Measurements from ENCODE around the gene TBX19.

The TBX19 gene

GRCh38 chr1:168257397-168257796 is 23.3 kb upstream of the TBX19 start:
- H3K27me3 ChIP-seq (ENCODE audit: control insufficient read depth, insufficient read depth, low read length), result no peaks in the 10 kb centered on the region
- H3K9me3 ChIP-seq (replicated peaks; ENCODE audit: low read length), result peaks cover 3% of the 10 kb centered on the region

GRCh38 chr1:168259567-168259966 is 21.1 kb upstream of the TBX19 start:
- H3K9ac ChIP-seq (ENCODE audit: low read depth, low read length), result no peak overlapping the region
- peaks cover 4% of the 10 kb centered on the region for H3K36me3 ChIP-seq (ENCODE audit: insufficient read depth, low read length)
- no peaks in the 10 kb centered on the region for H3K27me3 ChIP-seq (ENCODE audit: control insufficient read depth, insufficient read depth, low read length)
- H3K9me3 ChIP-seq (replicated peaks; ENCODE audit: low read length), result peaks cover 3% of the 10 kb centered on the region
- H3K4me1 ChIP-seq (ENCODE audit: control insufficient read depth, insufficient read depth, low read length), result peaks cover 16% of the 10 kb centered on the region
- H3K4me2 ChIP-seq (ENCODE audit: low read length), result no peak overlapping the region
- no peak overlapping the region for H3K4me3 ChIP-seq (ENCODE audit: low read length)

More at GRCh38 chr1:168257397-168257796, 23.3 kb upstream of the TBX19 start:
- Histone ChIP-seq H3K9ac (ENCODE audit: low read depth, low read length) (no peak overlapping the region), H3K4me2 (ENCODE audit: low read length) (no peak overlapping the region), H3K4me3 (ENCODE audit: low read length) (no peak overlapping the region), H3K4me1 (ENCODE audit: control insufficient read depth, insufficient read depth, low read length) (peaks cover 16% of the 10 kb centered on the region), H3K36me3 (ENCODE audit: insufficient read depth, low read length) (peaks cover 4% of the 10 kb centered on the region)

- Histone ChIP-seq H3K4me3 (ENCODE audit: low read length) (no peak overlapping the region), H3K9ac (ENCODE audit: low read depth, low read length) (no peak overlapping the region), H3K9me3 (replicated peaks; ENCODE audit: low read length) (peaks cover 3% of the 10 kb centered on the region), H3K4me1 (ENCODE audit: control insufficient read depth, insufficient read depth, low read length) (peaks cover 16% of the 10 kb centered on the region), H3K4me2 (ENCODE audit: low read length) (no peak overlapping the region), H3K36me3 (ENCODE audit: insufficient read depth, low read length) (peaks cover 4% of the 10 kb centered on the region), H3K27me3 (ENCODE audit: control insufficient read depth, insufficient read depth, low read length) (no peaks in the 10 kb centered on the region)
These were observed 20.3 kb upstream of the TBX19 start for GRCh38 chr1:168260393-168260792.

GRCh38 chr1:168261390-168261789 is 19.3 kb upstream of the TBX19 start:
- no peak overlapping the region for H3K9ac ChIP-seq (ENCODE audit: low read depth, low read length)
- H3K36me3 ChIP-seq (ENCODE audit: insufficient read depth, low read length), result no peaks in the 10 kb centered on the region

GRCh38 chr1:168263130-168263529 is 17.5 kb upstream of the TBX19 start:
- no peak overlapping the region for H3K9ac ChIP-seq (ENCODE audit: low read depth, low read length)
- H3K4me2 ChIP-seq (ENCODE audit: low read length), result no peak overlapping the region
- H3K4me3 ChIP-seq (ENCODE audit: low read length), result no peak overlapping the region
- no peaks in the 10 kb centered on the region for H3K27me3 ChIP-seq (ENCODE audit: control insufficient read depth, insufficient read depth, low read length)
- H3K4me1 ChIP-seq (ENCODE audit: control insufficient read depth, insufficient read depth, low read length), result peaks cover 16% of the 10 kb centered on the region
- no peaks in the 10 kb centered on the region for H3K36me3 ChIP-seq (ENCODE audit: insufficient read depth, low read length)
- no peaks in the 10 kb centered on the region for H3K9me3 ChIP-seq (replicated peaks; ENCODE audit: low read length)

More at GRCh38 chr1:168261390-168261789, 19.3 kb upstream of the TBX19 start:
- H3K9me3 ChIP-seq (replicated peaks; ENCODE audit: low read length), result no peaks in the 10 kb centered on the region
- no peaks in the 10 kb centered on the region for H3K27me3 ChIP-seq (ENCODE audit: control insufficient read depth, insufficient read depth, low read length)
- peak overlapping the region; percentile 5 for H3K4me3 ChIP-seq (ENCODE audit: low read length)
- H3K4me2 ChIP-seq (ENCODE audit: low read length), result peak overlapping the region; percentile 25
- H3K4me1 ChIP-seq (ENCODE audit: control insufficient read depth, insufficient read depth, low read length), result peaks cover 16% of the 10 kb centered on the region

GRCh38 chr1:168264296-168264695 is 16.4 kb upstream of the TBX19 start:
- H3K4me3 ChIP-seq (ENCODE audit: low read length), result no peak overlapping the region
- H3K4me1 ChIP-seq (ENCODE audit: control insufficient read depth, insufficient read depth, low read length), result peaks cover 16% of the 10 kb centered on the region
- no peaks in the 10 kb centered on the region for H3K27me3 ChIP-seq (ENCODE audit: control insufficient read depth, insufficient read depth, low read length)
- H3K9ac ChIP-seq (ENCODE audit: low read depth, low read length), result no peak overlapping the region
- no peaks in the 10 kb centered on the region for H3K9me3 ChIP-seq (replicated peaks; ENCODE audit: low read length)
- H3K4me2 ChIP-seq (ENCODE audit: low read length), result no peak overlapping the region
- no peaks in the 10 kb centered on the region for H3K36me3 ChIP-seq (ENCODE audit: insufficient read depth, low read length)

- no peaks in the 10 kb centered on the region for H3K9me3 ChIP-seq (replicated peaks; ENCODE audit: low read length)
- no peaks in the 10 kb centered on the region for H3K36me3 ChIP-seq (ENCODE audit: insufficient read depth, low read length)
- H3K9ac ChIP-seq (ENCODE audit: low read depth, low read length), result no peak overlapping the region
- H3K4me3 ChIP-seq (ENCODE audit: low read length), result no peak overlapping the region
- H3K4me1 ChIP-seq (ENCODE audit: control insufficient read depth, insufficient read depth, low read length), result peaks cover 16% of the 10 kb centered on the region
- no peaks in the 10 kb centered on the region for H3K27me3 ChIP-seq (ENCODE audit: control insufficient read depth, insufficient read depth, low read length)
- H3K4me2 ChIP-seq (ENCODE audit: low read length), result no peak overlapping the region
These were observed 15.1 kb upstream of the TBX19 start for GRCh38 chr1:168265596-168265995.

GRCh38 chr1:168266644-168267186 is 14.0 kb upstream of the TBX19 start:
- Histone ChIP-seq H3K9ac (ENCODE audit: low read depth, low read length) (no peak overlapping the region), H3K36me3 (ENCODE audit: insufficient read depth, low read length) (no peaks in the 10 kb centered on the region), H3K4me1 (ENCODE audit: control insufficient read depth, insufficient read depth, low read length) (peaks cover 6% of the 10 kb centered on the region), H3K4me3 (ENCODE audit: low read length) (no peak overlapping the region), H3K4me2 (ENCODE audit: low read length) (no peak overlapping the region), H3K9me3 (replicated peaks; ENCODE audit: low read length) (no peaks in the 10 kb centered on the region), H3K27me3 (ENCODE audit: control insufficient read depth, insufficient read depth, low read length) (no peaks in the 10 kb centered on the region)

- Histone ChIP-seq H3K4me1 (ENCODE audit: control insufficient read depth, insufficient read depth, low read length) (no peaks in the 10 kb centered on the region), H3K4me3 (ENCODE audit: low read length) (no peak overlapping the region), H3K9me3 (replicated peaks; ENCODE audit: low read length) (no peaks in the 10 kb centered on the region), H3K36me3 (ENCODE audit: insufficient read depth, low read length) (no peaks in the 10 kb centered on the region), H3K27me3 (ENCODE audit: control insufficient read depth, insufficient read depth, low read length) (no peaks in the 10 kb centered on the region), H3K9ac (ENCODE audit: low read depth, low read length) (no peak overlapping the region), H3K4me2 (ENCODE audit: low read length) (no peak overlapping the region)
These were observed 9.0 kb upstream of the TBX19 start for GRCh38 chr1:168271636-168272035.

GRCh38 chr1:168273575-168273974 is 7.1 kb upstream of the TBX19 start:
- no peaks in the 10 kb centered on the region for H3K4me1 ChIP-seq (ENCODE audit: control insufficient read depth, insufficient read depth, low read length)
- H3K27me3 ChIP-seq (ENCODE audit: control insufficient read depth, insufficient read depth, low read length), result no peaks in the 10 kb centered on the region
- H3K4me2 ChIP-seq (ENCODE audit: low read length), result no peak overlapping the region
- H3K9me3 ChIP-seq (replicated peaks; ENCODE audit: low read length), result peaks cover 3% of the 10 kb centered on the region
- H3K36me3 ChIP-seq (ENCODE audit: insufficient read depth, low read length), result no peaks in the 10 kb centered on the region
- no peak overlapping the region for H3K9ac ChIP-seq (ENCODE audit: low read depth, low read length)
- no peak overlapping the region for H3K4me3 ChIP-seq (ENCODE audit: low read length)

GRCh38 chr1:168279253-168279652 is 1.4 kb upstream of the TBX19 start:
- H3K27me3 ChIP-seq (ENCODE audit: control insufficient read depth, insufficient read depth, low read length), result no peaks in the 10 kb centered on the region
- H3K9ac ChIP-seq (ENCODE audit: low read depth, low read length), result no peak overlapping the region
- H3K9me3 ChIP-seq (replicated peaks; ENCODE audit: low read length), result peaks cover 3% of the 10 kb centered on the region
- H3K4me3 ChIP-seq (ENCODE audit: low read length), result no peak overlapping the region
- no peaks in the 10 kb centered on the region for H3K36me3 ChIP-seq (ENCODE audit: insufficient read depth, low read length)
- no peaks in the 10 kb centered on the region for H3K4me1 ChIP-seq (ENCODE audit: control insufficient read depth, insufficient read depth, low read length)
- no peak overlapping the region for H3K4me2 ChIP-seq (ENCODE audit: low read length)

GRCh38 chr1:168281603-168282325 is 1.1 kb downstream of the TBX19 start:
- H3K36me3 ChIP-seq (ENCODE audit: insufficient read depth, low read length), result no peaks in the 10 kb centered on the region
- peaks cover 3% of the 10 kb centered on the region for H3K9me3 ChIP-seq (replicated peaks; ENCODE audit: low read length)
- no peaks in the 10 kb centered on the region for H3K4me1 ChIP-seq (ENCODE audit: control insufficient read depth, insufficient read depth, low read length)
- H3K4me2 ChIP-seq (ENCODE audit: low read length), result no peak overlapping the region
- H3K27me3 ChIP-seq (ENCODE audit: control insufficient read depth, insufficient read depth, low read length), result no peaks in the 10 kb centered on the region
- H3K9ac ChIP-seq (ENCODE audit: low read depth, low read length), result no peak overlapping the region
- H3K4me3 ChIP-seq (ENCODE audit: low read length), result no peak overlapping the region
